ENCODE data around the gene NFAT5. TPM values are rescaled to one million over a fixed set of nuclear protein-coding genes. Genes with fewer than 3 reads are reported as not detected.

The NFAT5 gene
- total RNA-seq, 1 experiment from 2014 or later: 34.8 TPM

DNA sequence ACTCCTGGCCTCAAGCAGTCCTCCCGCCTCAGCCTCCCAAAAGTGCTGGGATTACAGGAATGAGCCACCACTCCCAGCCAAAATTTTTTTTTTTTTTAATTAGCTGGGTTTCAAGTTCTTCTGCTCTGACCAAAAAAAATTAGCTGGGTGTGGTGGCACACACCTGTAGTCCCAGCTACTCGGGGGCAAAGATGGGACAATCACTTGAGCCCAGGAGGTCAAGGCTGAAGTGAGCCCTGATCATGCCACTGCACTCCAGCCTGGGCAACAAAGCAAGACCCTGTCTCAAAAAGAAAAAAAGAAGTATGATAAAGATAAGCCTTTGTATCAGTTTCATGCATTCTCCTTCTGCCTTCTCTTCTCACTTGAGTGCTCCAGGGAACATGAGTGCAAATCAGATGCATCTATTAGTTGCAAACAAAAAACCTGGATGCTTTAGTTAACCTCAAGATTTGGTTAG is 158.7 kb downstream of the NFAT5 start:
- Histone ChIP-seq H3K27ac (ENCODE audit: low read depth, low read length, poor library complexity, severe bottlenecking) (peak overlapping the region; percentile 67), H3K9me3 (ENCODE audit: low read depth, low read length, poor library complexity, severe bottlenecking) (no peaks in the 10 kb centered on the region), H3K36me3 (ENCODE audit: insufficient read depth, low read length, poor library complexity, severe bottlenecking) (no peaks in the 10 kb centered on the region), H3K4me3 (ENCODE audit: low read depth, low read length, poor library complexity, severe bottlenecking) (no peak overlapping the region), H3K4me1 (ENCODE audit: insufficient read depth, low read length, poor library complexity, severe bottlenecking) (peaks cover 27% of the 10 kb centered on the region), H3K27me3 (replicated peaks; ENCODE audit: insufficient read depth, low read depth, low read length, poor library complexity) (no peaks in the 10 kb centered on the region)
- no TSS peak for BruUV-seq (replicated peaks)
- no peak for TF ChIP-seq EZH2 (IDR thresholded peaks at IDR 0.05; ENCODE audit: borderline replicate concordance, low read depth, low read length, poor library complexity, severe bottlenecking)
- TF ChIP-seq, protein P1, sequence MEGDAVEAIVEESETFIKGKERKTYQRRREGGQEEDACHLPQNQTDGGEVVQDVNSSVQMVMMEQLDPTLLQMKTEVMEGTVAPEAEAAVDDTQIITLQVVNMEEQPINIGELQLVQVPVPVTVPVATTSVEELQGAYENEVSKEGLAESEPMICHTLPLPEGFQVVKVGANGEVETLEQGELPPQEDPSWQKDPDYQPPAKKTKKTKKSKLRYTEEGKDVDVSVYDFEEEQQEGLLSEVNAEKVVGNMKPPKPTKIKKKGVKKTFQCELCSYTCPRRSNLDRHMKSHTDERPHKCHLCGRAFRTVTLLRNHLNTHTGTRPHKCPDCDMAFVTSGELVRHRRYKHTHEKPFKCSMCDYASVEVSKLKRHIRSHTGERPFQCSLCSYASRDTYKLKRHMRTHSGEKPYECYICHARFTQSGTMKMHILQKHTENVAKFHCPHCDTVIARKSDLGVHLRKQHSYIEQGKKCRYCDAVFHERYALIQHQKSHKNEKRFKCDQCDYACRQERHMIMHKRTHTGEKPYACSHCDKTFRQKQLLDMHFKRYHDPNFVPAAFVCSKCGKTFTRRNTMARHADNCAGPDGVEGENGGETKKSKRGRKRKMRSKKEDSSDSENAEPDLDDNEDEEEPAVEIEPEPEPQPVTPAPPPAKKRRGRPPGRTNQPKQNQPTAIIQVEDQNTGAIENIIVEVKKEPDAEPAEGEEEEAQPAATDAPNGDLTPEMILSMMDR (conservative IDR thresholded peaks at IDR 0.05; ENCODE audit: low read depth, low read length): no peak
- ChIA-PET POLR2A (ENCODE audit: low non-redundant PET) (no interaction called here), CTCF (no interaction called here)
- DNase-seq (ENCODE audit: low spot score): no peak
- intact Hi-C loops (cut with micrococcal nuclease; ENCODE audit: unreplicated experiment): no loop called here

DNA sequence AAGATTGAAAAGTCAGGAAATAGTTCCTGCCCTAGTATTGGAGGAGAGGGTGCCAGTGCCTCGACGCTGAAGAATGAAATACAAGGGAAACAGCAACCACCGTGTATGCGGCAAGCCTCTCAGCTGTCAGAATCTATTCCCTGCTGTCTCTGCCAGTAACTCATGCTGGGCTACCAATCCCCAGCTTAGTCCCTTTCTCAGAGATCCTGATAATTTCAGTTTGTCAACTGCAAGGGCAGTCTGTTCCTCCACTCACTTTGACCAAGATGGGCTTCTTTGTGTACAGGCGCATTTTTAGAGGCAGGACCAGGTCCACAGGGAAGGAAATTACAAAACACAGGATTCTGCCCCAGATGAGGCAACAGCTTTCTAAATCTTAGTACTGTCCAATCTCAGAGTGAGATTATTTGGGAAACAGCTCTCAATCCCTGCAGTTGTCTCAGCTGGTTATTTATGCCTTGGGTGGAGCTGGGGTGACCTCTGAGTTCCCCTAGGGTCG is 159.3 kb downstream of the NFAT5 start:
- no peaks in the 10 kb centered on the region for H3K36me3 ChIP-seq (ENCODE audit: insufficient read depth, low read length, poor library complexity, severe bottlenecking)
- peak; percentile 36 for DNase-seq (ENCODE audit: low spot score)
- ChIA-PET CTCF (no interaction called here), POLR2A (ENCODE audit: low non-redundant PET) (interaction anchor here (0.5 kb wide), 1 partner anchor 745 kb away, joined by 6 read pairs; no protein-coding TSS in a partner anchor)
- no TSS peak for BruUV-seq (replicated peaks)
- no peak for TF ChIP-seq EZH2 (IDR thresholded peaks at IDR 0.05; ENCODE audit: borderline replicate concordance, low read depth, low read length, poor library complexity, severe bottlenecking)
- TF ChIP-seq, protein P1 (conservative IDR thresholded peaks at IDR 0.05; ENCODE audit: low read depth, low read length): no peak
- intact Hi-C loops (cut with micrococcal nuclease; ENCODE audit: unreplicated experiment): no loop called here
- no peak overlapping the region for H3K4me3 ChIP-seq (ENCODE audit: low read depth, low read length, poor library complexity, severe bottlenecking)
- H3K4me1 ChIP-seq (ENCODE audit: insufficient read depth, low read length, poor library complexity, severe bottlenecking): peaks cover 27% of the 10 kb centered on the region
- no peaks in the 10 kb centered on the region for H3K9me3 ChIP-seq (ENCODE audit: low read depth, low read length, poor library complexity, severe bottlenecking)
- H3K27me3 ChIP-seq (replicated peaks; ENCODE audit: insufficient read depth, low read depth, low read length, poor library complexity): no peaks in the 10 kb centered on the region
- peak overlapping the region; percentile 67 for H3K27ac ChIP-seq (ENCODE audit: low read depth, low read length, poor library complexity, severe bottlenecking)

DNA sequence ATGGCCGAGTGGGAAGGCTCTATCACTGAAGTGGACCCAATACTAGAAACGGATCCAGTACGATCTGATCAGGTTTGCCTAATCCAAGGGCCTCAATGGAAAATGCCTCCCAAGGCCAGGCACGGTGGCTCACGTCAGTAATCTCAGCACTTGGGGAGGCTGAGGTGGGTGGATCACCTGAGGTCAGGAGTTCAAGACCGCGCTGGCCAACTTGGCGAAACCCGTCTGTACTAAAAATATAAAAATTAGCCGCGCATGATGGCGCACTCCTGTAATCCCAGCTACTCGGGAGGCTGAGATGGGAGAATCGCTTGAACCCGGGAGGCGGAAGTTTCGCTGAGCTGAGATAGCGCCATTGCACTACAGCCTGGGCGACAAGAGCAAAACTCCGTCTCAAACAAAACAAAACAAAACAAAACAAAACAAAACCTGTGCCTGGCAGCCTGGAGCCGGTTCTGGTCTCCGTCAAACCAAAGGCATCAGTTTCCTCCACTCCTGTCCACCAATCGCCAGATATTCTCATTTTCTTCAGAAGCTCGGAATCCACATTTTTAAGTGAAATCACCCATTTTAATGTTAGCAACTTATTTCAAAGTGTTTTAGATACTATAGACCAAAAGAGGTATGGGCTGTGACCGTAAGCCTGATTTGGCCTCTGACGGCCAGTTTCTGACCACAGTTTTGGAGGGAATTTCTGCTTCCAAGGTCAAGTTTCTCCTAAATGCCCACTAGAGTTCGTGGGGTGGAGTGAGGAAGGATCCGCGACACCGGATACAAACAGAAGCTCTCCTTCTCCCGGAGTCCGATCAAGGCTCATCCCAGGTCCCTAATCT is 159.9 kb downstream of the NFAT5 start:
- TF ChIP-seq EZH2 (IDR thresholded peaks at IDR 0.05; ENCODE audit: borderline replicate concordance, low read depth, low read length, poor library complexity, severe bottlenecking): no peak
- TF ChIP-seq, protein P1 (conservative IDR thresholded peaks at IDR 0.05; ENCODE audit: low read depth, low read length): no peak
- Histone ChIP-seq H3K9me3 (ENCODE audit: low read depth, low read length, poor library complexity, severe bottlenecking) (no peaks in the 10 kb centered on the region), H3K36me3 (ENCODE audit: insufficient read depth, low read length, poor library complexity, severe bottlenecking) (no peaks in the 10 kb centered on the region), H3K4me1 (ENCODE audit: insufficient read depth, low read length, poor library complexity, severe bottlenecking) (peaks cover 27% of the 10 kb centered on the region), H3K27me3 (replicated peaks; ENCODE audit: insufficient read depth, low read depth, low read length, poor library complexity) (no peaks in the 10 kb centered on the region), H3K27ac (ENCODE audit: low read depth, low read length, poor library complexity, severe bottlenecking) (peak overlapping the region; percentile 88), H3K4me3 (ENCODE audit: low read depth, low read length, poor library complexity, severe bottlenecking) (peak overlapping the region; percentile 54)
- no peak for DNase-seq (ENCODE audit: low spot score)
- intact Hi-C loops (cut with micrococcal nuclease; ENCODE audit: unreplicated experiment): no loop called here
- ChIA-PET POLR2A (ENCODE audit: low non-redundant PET) (interaction anchor here (0.6 kb wide), 1 partner anchor 14 kb away, joined by 5 read pairs; no protein-coding TSS in a partner anchor), CTCF (no interaction called here)
- BruUV-seq (replicated peaks): TSS peak; percentile 82

Data from A673 (cell line).